ENCODE data around the gene SARM1.
A peak's percentile ranks its signal among the peaks of the same experiment; 100 is the strongest.

The SARM1 gene

DNA sequence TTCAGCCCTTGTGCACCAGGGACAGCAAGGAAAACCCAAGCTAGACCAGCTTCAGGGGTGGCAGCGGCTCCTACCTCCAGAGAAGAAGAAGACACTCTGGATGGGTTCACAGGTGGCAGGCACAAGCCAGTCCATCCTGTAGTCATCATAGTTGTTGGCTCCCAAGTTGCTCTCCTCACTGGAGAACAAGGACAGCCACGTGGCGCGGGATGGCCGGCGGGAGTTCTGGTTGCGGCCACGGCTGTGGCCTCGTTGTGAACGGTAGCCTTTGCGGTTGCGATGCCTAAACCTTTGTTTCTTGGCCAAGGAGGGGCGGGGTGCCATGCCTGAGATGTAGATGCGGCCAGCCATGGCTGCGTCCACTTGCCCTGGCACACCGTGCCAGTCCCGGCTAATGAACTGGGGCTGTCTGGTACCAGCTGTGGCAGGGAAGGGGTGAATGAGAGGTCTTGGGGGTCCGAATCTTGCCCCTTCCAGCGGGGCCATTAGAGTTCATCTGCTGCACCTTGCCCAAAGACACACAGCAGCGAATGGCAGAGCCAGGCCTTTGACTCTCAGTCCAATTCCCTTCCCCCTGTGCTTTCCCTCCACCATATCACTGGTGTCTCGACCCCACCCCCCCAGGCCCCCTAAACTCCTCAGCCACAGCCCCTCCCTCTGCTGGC lies 3.7 kb upstream of the SARM1 start:
- peaks cover 7 to 10% of the 10 kb centered on the region in 2 donors for H3K4me1 Mint-ChIP-seq (ENCODE audit: low read depth in 2 of 2)
- no peak for ATAC-seq (replicated peaks)
- peak overlapping the region; percentile 35 for H3K27ac Mint-ChIP-seq
- no peaks in the 10 kb centered on the region for H3K27me3 Mint-ChIP-seq
- no peaks in the 10 kb centered on the region for H3K9me3 Mint-ChIP-seq
- H3K4me3 Mint-ChIP-seq = no peak overlapping the region
- no peak for DNase-seq
- peaks cover 19% of the 10 kb centered on the region for H3K36me3 Mint-ChIP-seq (ENCODE audit: insufficient read depth)

DNA sequence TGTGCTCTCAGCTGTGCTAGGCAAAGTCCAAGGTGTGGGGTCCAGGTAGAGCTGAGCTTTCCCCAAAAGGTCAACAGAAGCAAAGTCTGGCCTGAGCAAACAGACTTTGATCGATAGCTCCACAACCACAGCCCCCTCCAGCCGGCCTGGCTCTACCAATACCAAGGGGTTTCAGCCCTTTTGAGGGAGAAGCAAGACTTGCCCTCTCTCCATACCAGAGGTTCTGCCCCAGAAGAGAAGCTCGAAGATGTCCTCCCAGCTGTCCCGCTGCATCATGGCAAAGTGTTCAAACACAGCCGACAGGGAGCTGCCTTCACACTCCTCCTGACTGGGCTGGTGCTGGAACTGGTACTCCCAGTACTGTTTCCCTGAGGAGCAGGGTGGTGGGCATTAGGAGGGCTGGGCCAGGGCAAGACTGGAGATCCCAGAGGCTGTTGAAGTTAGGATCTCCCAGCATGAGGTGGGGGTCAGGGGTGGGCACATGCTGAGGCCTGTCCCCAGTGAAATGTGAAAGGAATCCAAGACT lies 3.1 kb upstream of the SARM1 start:
- Mint-ChIP-seq H3K4me1 (ENCODE audit: low read depth in 2 of 2) (peaks cover 13 to 16% of the 10 kb centered on the region in 2 donors), H3K36me3 (ENCODE audit: insufficient read depth) (peaks cover 19% of the 10 kb centered on the region), H3K27me3 (no peaks in the 10 kb centered on the region), H3K27ac (peak overlapping the region in 1 of 2 donors; percentile 35), H3K9me3 (no peaks in the 10 kb centered on the region), H3K4me3 (no peak overlapping the region)
- DNase-seq (no peak), ATAC-seq (replicated peaks) (no peak)

DNA sequence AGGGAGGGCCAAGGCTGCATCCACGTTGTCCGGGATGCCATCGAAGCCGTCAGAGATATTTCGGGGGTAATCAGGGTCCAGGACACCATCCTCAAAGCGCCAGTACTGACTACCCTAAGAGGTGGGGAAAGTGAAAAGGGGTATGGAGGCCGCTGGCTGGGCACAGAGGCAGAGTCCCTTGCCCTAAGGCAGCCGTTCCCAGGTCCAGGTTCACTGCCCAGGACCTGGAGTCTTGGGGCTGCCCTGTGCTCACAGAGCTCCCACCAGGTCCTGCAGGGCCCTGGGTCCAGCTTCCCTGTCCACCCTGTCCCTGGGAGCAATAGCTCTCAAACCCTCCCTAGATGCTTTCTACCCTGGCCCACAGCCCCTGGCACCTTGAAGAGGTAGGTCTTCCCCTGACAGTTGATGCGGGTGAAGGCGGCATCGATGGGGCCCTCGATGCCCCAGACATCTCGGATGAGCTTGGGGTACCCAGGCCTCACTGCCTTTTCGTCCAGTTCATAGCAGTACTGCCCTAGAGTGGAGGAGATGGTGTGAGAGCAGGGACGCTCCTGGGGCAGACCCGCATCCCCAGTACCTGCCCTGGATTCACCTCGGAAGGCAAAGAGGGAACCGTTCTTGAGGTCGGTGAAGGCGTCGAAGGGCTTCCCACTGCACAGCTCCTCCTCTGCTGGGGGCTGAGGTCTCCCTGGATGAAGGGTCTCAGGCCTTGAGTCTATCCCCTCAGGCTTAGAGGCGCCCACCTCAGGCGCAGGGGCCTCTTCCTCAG lies 2.4 kb upstream of the SARM1 start:
- Mint-ChIP-seq H3K27me3 (no peaks in the 10 kb centered on the region), H3K36me3 (ENCODE audit: insufficient read depth) (peaks cover 16% of the 10 kb centered on the region), H3K9me3 (no peaks in the 10 kb centered on the region), H3K4me1 (ENCODE audit: low read depth in 2 of 2) (peaks cover 15 to 19% of the 10 kb centered on the region in 2 donors), H3K27ac (no peak overlapping the region), H3K4me3 (no peak overlapping the region)
- DNase-seq (no peak), ATAC-seq (replicated peaks) (no peak)

DNA sequence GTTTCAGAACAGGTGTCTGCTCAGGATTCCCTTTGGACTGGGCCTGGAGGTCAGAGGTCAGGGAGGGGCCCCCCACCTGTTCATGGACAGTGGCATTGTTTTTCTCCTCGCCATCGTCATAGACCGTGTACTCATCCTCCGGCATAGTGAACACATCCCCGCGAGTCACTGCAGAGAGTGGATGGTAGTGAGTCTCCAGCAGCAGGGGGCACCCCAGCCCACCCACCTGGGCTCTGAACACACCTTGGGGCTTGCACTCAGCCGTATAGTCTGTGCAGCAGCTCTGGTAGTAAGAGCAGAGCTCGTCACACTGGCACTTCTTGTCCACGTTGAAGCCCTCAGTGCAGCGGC lies 1.8 kb upstream of the SARM1 start:
- H3K4me3 Mint-ChIP-seq = no peak overlapping the region
- ATAC-seq (replicated peaks) (no peak), DNase-seq (no peak)
- peaks cover 15% of the 10 kb centered on the region for H3K36me3 Mint-ChIP-seq (ENCODE audit: insufficient read depth)
- no peaks in the 10 kb centered on the region for H3K27me3 Mint-ChIP-seq
- H3K9me3 Mint-ChIP-seq = no peaks in the 10 kb centered on the region
- H3K4me1 Mint-ChIP-seq (ENCODE audit: low read depth in 2 of 2) = peaks cover 15 to 19% of the 10 kb centered on the region in 2 donors
- H3K27ac Mint-ChIP-seq = no peak overlapping the region

DNA sequence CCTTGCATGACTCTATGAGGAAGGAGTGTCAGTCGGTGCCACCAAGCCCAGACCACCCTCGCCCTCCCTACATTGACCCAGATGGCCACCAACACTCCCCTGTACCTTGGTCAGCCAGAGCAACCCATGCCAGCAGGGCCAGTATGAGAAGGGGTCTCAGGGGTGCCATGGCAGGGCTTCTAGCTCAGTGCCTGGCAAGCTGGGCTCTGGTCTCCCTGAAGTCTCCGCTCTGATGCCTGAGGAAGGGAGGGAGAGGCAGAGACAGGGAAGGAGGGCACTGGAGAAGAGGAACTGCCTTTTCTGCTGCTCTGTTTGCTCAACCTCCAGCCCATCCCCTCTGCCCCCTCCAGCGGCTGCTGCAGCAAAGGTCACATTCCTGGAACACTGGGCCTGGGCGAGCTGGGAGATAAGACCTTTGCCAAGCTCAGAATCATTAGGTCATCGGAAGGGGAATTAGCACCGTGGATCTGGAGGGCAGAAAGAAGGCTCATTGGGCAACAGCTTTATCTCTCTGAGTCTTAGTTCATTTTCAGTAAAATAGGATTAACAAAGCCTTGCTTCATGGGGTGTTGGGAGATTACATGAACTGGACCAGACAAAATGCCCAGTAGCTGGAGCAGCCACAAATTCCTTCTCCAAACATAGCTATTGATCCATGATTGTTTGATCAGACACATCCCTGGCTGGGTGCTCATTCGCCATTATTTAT lies 1.3 kb upstream of the SARM1 start, which contains the start of gene VTN:
Gene VTN (minus strand): TSS at position 273 of the 709 bp plus-strand sequence. CDS start 104 bp downstream, at position 169.
- no peak for ATAC-seq (replicated peaks)
- Mint-ChIP-seq H3K4me1 (ENCODE audit: low read depth in 2 of 2) (peaks cover 16 to 19% of the 10 kb centered on the region in 2 donors), H3K9me3 (no peaks in the 10 kb centered on the region), H3K27ac (peak within 1 kb of the TSS; percentile 94 to 99), H3K4me3 (peak within 1 kb of the TSS; percentile 94 to 96), H3K36me3 (ENCODE audit: insufficient read depth) (peaks cover 11% of the 10 kb centered on the region), H3K27me3 (no peaks in the 10 kb centered on the region)
- no peak for DNase-seq

DNA sequence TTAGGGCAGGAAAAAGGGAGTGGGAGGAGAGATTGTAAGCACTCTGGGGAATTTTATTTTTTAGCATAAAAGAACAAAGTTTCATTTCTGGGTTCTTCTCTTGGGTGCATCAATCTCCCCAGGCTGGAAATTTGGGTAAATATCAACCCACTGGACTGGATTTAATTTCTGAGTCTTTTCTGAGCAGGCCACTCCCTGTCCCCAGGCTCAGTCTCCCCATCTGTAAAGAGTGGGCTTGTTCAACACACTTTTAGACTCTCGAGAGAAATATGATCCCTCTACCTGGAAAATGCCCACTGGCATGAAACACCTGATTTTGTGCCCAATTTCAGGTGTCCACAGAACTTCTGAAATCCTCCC lies 770 bp upstream of the SARM1 start:
- Mint-ChIP-seq H3K27ac (peak overlapping the region; percentile 94 to 99), H3K4me1 (ENCODE audit: low read depth in 2 of 2) (peaks cover 16 to 19% of the 10 kb centered on the region in 2 donors), H3K27me3 (no peaks in the 10 kb centered on the region), H3K4me3 (peak overlapping the region; percentile 94 to 96), H3K9me3 (no peaks in the 10 kb centered on the region), H3K36me3 (ENCODE audit: insufficient read depth) (peaks cover 11% of the 10 kb centered on the region)
- ATAC-seq (replicated peaks) (no peak), DNase-seq (no peak)

DNA sequence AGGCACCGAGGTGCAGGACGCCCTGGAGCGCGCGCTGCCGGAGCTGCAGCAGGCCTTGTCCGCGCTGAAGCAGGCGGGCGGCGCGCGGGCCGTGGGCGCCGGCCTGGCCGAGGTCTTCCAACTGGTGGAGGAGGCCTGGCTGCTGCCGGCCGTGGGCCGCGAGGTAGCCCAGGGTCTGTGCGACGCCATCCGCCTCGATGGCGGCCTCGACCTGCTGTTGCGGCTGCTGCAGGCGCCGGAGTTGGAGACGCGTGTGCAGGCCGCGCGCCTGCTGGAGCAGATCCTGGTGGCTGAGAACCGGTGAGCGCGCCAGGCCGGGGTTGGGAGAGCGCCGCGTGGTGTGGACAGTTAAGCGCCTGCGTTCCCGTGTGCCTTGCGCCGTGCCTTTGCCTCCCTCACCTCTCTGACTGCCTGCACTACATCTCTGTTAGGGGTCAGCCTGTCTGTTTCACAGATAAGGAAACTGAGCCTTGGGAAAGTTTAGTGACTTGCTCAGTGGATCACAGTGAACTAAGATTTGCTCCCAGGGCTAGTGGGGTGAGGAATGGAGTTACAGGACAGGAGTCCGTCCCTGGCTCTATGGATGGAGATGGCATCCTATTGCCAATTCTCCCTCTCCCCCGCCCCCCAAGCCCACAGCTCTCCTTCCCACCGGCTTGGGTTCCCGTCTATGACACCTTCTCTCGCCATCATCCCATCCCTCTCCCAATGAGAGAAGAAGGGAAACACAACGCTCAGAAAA lies 880 bp downstream of the SARM1 start:
- peak overlapping the region; percentile 94 to 99 for H3K27ac Mint-ChIP-seq
- H3K4me3 Mint-ChIP-seq = peak overlapping the region; percentile 94 to 96
- no peaks in the 10 kb centered on the region for H3K9me3 Mint-ChIP-seq
- ATAC-seq (replicated peaks) = peak; percentile 0
- peaks cover 7% of the 10 kb centered on the region for H3K36me3 Mint-ChIP-seq (ENCODE audit: insufficient read depth)
- H3K4me1 Mint-ChIP-seq (ENCODE audit: low read depth in 2 of 2) = peaks cover 16 to 19% of the 10 kb centered on the region in 2 donors
- H3K27me3 Mint-ChIP-seq = no peaks in the 10 kb centered on the region
- peak in 1 of 3 experiments; percentile 9 for DNase-seq

DNA sequence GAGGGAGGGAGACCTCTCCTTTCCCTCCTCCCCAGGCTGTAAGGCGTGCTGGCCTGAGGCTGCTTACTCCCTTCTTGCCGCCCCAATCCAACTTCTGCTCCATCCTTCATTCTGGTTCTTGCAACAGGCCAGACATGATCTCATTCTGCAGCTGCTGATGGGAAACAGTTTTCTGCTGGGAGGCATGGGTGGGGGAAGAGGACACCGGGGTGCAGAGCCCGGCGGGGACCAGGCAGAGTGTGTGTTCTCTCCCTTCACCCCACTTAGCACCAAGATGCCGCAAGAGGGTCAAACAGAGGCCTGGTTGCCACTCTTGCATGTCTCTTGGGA lies 1.4 kb downstream of the SARM1 start:
- H3K4me1 Mint-ChIP-seq (ENCODE audit: low read depth in 2 of 2) = peaks cover 16 to 19% of the 10 kb centered on the region in 2 donors
- H3K27ac Mint-ChIP-seq = peak overlapping the region; percentile 89 to 94
- H3K27me3 Mint-ChIP-seq = no peaks in the 10 kb centered on the region
- H3K9me3 Mint-ChIP-seq = no peaks in the 10 kb centered on the region
- H3K36me3 Mint-ChIP-seq (ENCODE audit: insufficient read depth) = peaks cover 7% of the 10 kb centered on the region
- no peak for DNase-seq
- no peak for ATAC-seq (replicated peaks)
- H3K4me3 Mint-ChIP-seq = peak overlapping the region; percentile 94 to 96

DNA sequence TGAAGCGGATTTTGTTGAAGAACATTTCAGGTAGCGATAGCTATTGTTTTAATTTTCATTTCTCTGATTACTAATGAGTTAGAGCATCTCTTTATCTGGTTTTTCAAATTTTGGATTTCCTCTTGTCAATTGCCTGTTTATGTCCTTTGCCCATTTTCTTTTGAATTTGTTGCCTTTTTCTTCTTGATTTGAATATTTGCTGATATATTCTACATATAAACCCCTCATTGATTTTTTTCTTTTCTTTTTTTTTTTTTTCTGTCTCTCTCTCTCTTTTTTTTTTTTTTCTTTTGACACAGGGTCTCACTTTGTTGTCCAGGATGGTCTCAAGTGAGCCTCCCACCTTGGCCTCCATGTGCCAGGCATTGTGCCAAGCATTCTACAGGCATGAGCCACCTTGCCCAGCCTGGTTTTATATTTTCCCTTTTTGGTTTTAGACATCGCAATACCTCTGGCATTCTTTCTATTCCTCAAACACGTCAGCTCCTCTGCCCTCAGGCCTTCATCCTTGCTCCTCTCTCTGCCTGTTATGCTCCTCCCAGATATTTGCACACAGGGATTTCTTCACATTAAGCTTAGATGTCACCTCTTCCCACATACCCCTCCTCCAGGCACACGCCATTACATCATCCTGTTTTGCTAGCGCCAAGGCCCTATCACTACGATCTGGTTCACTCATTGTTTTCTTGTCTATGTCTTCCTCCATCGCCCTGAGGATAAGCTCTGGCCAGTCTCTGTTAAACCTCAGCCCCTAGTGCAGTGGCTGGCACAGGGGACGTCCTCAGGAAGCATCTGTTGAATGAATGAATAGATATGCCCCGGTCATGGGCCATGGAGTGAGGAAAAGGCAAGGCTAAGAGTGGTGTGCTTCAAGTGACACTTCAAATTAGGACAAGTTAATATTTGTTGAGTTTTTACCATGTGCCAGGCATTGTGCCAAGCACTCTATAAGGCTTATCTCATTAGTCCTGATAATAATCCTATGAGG lies 8.6 kb downstream of the SARM1 start:
- no peaks in the 10 kb centered on the region for H3K27me3 Mint-ChIP-seq
- H3K9me3 Mint-ChIP-seq = no peaks in the 10 kb centered on the region
- no peak overlapping the region for H3K27ac Mint-ChIP-seq
- H3K36me3 Mint-ChIP-seq (ENCODE audit: insufficient read depth) = no peaks in the 10 kb centered on the region
- peaks cover 16 to 18% of the 10 kb centered on the region in 2 donors for H3K4me1 Mint-ChIP-seq (ENCODE audit: low read depth in 2 of 2)
- no peak overlapping the region for H3K4me3 Mint-ChIP-seq
- ATAC-seq (replicated peaks) (no peak), DNase-seq (no peak)

DNA sequence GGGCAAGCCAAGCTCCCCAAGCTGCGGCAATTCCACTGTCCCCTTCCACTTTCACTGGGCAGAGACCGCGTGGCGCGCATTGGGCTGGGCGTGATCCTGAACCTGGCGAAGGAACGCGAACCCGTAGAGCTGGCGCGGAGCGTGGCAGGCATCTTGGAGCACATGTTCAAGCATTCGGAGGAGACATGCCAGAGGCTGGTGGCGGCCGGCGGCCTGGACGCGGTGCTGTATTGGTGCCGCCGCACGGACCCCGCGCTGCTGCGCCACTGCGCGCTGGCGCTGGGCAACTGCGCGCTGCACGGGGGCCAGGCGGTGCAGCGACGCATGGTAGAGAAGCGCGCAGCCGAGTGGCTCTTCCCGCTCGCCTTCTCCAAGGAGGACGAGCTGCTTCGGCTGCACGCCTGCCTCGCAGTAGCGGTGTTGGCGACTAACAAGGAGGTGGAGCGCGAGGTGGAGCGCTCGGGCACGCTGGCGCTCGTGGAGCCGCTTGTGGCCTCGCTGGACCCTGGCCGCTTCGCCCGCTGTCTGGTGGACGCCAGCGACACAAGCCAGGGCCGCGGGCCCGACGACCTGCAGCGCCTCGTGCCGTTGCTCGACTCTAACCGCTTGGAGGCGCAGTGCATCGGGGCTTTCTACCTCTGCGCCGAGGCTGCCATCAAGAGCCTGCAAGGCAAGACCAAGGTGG lies 9.8 kb downstream of the SARM1 start:
- no peaks in the 10 kb centered on the region for H3K27me3 Mint-ChIP-seq
- DNase-seq (no peak), ATAC-seq (replicated peaks) (no peak)
- H3K4me3 Mint-ChIP-seq = peak overlapping the region in 1 of 2 donors; percentile 3
- H3K9me3 Mint-ChIP-seq = no peaks in the 10 kb centered on the region
- H3K4me1 Mint-ChIP-seq (ENCODE audit: low read depth in 2 of 2) = peaks cover 18 to 23% of the 10 kb centered on the region in 2 donors
- peaks cover 4% of the 10 kb centered on the region for H3K36me3 Mint-ChIP-seq (ENCODE audit: insufficient read depth)
- no peak overlapping the region for H3K27ac Mint-ChIP-seq

DNA sequence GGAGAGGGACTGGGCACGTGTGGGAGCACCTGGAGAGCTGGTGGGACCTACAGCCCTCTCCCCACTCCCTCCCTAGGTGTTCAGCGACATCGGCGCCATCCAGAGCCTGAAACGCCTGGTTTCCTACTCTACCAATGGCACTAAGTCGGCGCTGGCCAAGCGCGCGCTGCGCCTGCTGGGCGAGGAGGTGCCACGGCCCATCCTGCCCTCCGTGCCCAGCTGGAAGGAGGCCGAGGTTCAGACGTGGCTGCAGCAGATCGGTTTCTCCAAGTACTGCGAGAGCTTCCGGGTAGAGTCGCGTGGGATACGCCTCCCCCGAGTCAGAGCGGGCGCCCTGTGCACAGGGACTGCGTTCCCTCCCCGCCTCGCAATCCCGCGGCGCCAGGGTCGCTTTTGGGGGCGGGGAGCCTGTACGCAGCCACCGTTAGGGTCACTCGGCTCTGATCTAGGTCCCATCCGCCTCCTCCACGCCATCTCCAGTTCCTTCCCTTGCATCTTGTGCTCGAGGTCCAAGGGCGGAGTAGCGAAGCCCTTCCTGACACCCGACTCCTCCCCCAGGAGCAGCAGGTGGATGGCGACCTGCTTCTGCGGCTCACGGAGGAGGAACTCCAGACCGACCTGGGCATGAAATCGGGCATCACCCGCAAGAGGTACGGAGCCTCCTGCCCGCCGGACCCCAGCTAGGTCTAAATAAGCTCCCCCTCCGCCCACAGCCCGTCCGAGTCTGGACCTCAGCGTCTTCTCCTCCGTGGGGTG lies 13.0 kb downstream of the SARM1 start:
- Mint-ChIP-seq H3K4me1 (ENCODE audit: low read depth in 2 of 2) (peaks cover 18% of the 10 kb centered on the region in 2 donors), H3K36me3 (ENCODE audit: insufficient read depth) (peaks cover 8% of the 10 kb centered on the region), H3K27me3 (no peaks in the 10 kb centered on the region), H3K4me3 (peak overlapping the region; percentile 84 to 94), H3K27ac (peak overlapping the region; percentile 51 to 76), H3K9me3 (no peaks in the 10 kb centered on the region)
- DNase-seq (peak; percentile 37 to 41 (median 40)), ATAC-seq (replicated peaks) (peak; percentile 95)

Measured in effector memory CD8-positive, alpha-beta T cell (primary cell).